Islet of Langerhans (tissue), 1 donor: ENCODE measurements around the gene ADGRD1.

Source experiments
- FAIRE-seq: peaks from one replicate; lab custom pipeline; 2011; peaks lifted over from hg19 to GRCh38; lab: Jason Lieb, UNC

ADGRD1 gene

DNA sequence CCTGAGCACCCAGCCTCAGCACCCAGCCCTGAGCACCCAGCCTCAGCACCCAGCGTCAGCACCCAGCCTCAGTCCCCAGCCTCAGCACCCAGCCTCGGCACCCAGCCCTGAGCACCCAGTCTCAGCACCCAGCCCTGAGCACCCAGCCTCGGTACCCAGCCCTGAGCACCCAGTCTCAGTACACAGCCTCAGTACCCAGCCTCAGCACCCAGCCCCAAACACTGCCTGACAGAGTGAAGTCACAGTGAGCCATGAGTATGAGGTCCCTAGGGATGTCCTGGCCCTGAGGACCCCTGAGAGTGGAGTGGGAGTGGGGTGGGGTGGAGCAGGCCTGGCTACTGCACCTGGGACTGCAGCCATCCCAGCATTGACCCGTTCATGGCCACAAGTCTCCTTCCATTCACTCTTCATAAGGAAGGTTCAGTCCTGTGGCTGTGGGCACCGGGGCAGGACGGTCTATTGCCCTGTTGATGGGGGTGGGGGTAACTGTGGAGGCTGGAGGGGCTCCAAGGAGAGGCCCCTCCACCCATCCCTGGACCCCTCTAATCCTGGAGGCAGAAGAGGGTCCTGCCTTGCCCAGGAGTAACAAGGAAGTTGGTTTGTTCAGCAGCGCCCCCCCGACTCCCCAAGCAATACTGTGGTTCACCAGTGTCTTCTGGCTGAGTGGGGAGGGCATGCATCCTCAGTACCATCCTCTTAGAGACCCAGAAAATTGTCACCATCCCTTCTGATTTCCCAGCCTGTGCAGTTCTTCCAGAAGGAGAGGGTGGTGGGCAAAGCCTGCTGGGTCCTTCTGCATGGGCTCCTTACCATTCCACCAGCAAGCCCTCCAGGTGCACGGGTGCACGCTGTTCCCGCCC, 140.5 kb downstream of the ADGRD1 start:
- FAIRE-seq: no peak

DNA sequence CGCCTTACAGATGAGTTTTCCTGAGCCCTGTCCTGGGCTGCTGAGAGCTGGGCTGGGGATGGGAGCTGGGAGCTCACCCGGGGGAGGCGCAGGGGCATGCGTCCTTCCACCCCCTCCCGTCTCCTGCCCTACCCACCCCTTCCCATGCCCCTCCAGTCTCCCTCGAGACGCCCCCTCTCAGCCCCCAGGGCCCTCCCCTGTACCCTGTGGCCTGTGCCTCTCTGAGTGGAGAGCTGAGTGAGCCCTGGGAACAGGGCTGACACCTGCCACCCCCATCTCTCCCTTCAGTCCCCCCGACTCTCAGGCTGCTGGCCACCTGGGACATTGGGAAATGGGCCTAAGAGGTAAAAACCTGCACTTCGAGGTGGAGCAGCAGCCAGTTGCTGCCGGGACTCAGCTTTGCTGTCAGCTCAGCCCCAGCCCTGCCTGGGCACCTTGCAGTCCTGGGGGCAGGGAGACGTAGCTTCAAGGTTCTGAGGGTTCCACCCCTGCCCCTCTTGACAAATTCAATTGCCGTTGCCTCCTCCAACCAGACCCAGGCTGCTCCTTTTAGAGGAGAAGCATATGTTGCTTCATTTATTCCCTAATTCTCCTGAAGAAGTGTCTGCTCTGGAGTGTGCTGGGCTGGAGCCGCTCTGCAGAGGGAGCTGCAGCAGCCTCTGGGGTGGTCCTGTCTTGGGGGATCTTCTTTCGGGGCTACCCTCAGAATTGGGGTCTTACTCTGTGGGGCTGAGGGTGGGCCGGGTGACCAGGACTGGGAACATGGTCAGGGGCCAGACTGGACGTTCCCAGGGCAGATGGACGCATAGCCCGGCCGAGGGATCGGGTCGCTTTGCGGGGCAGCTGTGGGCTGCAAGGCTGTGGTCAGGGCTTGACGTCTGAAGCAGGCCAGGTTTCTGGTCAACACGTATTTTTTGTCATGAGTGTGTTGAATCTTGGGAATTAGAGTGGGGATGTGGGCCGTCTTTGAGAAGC, 141.4 kb downstream of the ADGRD1 start:
- no peak for FAIRE-seq

DNA sequence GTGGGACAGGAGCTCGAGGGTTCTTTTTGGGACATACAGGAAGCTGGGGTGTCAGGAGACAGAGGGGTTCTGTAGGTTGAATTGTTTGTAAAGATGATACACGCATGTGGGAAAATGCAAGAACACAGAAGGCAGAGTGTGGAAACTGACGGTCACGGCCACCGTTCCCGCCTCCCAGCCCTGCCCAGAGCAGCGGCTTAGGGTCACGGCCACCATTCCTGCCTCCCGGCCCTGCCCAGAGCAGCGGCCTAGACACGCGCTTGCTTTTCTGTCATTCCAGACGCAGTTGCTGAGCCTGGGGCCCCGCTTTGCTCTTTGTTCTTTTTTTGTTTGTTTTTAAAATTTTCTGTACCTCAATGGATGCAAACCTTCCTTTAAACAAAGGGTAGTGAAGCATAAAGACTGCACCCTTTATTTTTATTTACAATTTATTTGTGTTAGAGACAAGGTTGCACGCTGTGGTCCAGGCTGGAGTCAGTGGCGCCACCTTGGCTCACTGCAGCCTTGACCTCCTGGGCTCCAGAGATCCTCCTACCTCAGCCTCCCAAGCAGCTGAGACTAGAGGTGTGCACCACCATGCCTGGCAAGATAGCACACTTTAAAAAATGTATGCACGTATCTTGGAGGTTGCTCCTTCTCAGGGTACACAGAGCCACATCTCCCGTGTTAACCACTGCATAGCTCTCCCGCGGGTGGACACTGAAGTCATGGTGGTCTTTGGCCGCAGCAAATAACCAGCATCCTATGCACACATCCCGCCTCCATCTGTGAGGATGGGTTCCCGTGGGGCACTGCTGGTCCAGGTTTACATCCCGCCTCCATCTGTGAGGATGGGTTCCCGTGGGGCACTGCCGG, 142.3 kb downstream of the ADGRD1 start:
- no peak for FAIRE-seq

DNA sequence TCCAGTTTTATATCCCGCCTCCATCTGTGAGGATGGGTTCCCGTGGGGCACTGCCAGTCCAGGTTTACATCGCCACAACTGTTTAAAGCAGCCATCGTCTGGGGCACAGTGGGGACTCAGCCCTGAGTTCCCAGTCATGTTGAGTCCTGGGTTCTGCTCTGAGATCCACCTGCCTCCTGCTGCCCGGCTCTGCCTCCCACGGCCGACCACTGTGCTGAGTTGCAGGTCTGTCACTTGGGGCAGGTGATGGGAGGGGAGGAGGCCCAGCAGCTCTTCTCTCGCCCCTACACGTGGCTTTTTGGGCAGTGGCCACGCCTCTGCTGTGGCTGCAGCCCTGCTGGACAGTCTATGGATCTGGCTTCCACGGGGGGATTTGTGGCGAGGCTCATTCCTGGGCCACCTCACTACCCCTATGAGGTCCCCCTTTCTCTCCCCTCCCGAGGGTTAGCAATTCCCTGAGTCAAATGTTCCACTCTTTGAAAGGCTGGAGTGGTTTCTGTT, 143.0 kb downstream of the ADGRD1 start:
- FAIRE-seq: no peak

DNA sequence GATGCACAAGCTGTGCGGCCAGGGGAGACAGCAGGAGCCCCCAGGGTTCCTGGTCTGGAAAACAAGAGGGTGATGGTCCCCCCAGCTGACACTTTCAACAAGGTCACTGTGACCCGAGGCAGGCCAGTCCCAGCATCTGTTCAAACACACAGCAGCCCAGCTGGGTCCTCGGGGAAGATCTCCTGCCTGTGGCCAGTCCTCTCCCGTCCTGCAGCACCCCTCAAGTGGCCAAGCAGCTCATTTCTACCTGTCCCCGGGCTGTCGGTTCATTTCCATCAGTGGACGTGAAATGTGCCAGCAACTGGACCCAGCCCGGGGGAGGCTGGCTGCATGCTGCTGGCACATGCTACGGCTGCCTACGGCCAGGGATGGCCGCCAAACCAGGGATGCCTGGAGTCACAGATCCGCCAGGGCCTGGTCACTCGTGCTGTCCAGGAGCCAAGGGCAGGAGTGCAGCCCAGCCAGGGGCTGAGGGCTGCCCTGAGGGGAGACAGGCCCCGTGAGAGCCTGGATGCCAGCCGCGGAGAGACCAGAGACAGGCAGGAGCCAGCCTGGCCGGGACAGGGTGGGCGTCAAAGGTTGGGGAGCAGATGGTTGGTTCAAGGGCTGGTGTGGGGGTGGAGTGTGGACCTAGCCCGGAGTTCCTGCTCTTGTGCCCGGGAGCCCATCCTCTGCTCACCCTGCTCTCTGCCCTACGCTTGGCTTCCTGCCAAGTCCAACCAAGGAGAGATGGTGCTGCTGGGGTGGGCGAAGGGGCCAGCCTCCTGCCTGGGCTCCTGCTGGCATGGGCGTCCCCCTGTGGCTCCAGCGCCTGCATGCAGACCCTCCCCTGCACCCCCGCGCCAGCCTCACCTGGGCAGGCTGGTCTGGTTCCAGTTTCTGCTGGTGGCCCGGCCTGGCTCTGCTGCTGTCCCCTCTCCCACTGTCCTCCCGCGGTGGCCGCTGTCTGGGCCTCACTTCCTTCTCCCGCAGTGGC, 143.8 kb downstream of the ADGRD1 start:
- FAIRE-seq: no peak

DNA sequence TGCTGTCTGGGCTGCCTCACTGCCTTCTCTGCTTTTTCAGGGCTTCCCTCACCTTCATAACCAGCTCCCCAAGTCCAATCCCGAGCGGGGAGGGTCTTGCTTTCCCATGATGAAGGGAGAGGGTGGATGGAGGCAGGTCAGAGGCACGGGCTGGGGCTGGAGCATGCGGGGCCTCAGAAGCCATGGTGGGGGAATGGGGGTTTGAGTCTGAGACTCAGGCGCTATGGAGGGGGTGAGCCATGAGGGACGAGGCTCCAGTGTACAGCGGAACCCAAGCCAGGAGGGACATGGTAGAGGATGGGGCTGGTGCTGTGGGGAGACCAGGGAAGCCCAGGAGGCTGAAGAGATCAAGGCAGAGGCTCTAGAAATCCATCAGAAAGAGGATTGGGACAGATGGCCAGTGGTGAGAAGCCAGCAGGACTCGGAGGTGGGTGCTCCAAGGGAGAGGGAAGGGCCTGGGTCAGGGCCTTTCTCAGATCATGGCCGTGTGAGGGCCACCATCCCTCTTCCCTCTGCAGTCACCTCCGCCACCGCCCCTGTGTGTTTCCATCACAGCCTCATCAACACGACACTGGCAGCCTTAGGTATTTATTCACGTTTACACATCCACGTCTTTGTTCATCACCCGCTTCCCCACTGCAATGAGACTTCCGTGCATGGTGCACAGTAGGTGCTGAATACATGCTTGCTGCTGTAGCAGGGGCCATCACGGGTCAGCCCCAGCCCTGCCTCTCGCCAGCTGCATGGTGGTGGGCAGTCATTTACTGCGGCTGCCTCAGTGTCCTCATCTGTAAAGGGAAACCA, 144.7 kb downstream of the ADGRD1 start:
- FAIRE-seq: no peak

DNA sequence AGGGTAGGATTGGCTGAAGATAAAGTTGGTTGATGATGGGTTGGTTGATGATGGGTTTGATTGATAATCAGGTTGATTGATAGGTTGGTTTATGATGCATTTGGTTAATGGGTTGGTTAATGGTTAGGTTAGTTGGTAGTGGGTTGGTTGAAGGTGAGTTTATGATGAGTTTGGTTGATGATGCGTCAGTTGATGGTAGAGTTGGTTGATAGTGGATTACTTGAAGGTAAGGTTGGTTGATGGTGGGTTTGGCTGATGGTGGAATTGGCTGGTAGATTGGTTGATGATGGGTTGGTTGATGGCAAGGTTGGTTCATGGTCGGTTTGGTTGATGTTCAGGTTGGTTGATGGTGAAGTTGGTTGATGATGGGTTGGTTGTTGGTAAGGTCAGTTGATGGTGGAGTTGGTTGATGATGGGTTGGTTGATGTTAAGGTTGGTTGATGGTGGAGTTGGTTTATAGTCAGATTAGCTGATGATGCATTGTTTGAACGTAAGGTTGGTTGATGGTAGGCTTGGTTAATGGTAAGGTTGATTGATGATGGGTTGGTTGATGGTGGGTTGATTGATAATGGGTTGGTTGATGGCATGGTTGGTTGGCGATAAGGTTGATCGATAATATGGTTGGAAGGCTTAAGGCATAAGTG, 146.4 kb downstream of the ADGRD1 start:
- FAIRE-seq: no peak

DNA sequence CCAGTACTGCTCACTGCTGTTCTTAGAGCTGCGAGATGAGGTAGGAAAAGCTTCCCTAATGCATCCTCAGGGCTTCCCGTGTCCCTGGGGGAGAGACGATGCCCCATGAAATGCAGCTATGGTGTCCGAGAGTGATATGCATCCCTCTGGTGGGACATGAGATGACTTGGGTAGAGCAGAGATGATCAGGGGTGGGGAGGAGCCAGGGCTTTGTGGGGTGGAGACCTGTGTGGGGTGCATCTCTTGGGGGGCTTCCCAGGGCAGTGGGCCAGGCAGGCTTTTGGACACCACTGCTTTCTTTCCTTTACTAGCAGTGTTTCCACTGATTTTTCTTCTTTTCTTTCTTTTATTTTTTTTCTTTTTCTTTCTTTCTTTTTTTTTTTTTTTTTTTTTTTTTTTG, 147.3 kb downstream of the ADGRD1 start:
- FAIRE-seq: no peak

DNA sequence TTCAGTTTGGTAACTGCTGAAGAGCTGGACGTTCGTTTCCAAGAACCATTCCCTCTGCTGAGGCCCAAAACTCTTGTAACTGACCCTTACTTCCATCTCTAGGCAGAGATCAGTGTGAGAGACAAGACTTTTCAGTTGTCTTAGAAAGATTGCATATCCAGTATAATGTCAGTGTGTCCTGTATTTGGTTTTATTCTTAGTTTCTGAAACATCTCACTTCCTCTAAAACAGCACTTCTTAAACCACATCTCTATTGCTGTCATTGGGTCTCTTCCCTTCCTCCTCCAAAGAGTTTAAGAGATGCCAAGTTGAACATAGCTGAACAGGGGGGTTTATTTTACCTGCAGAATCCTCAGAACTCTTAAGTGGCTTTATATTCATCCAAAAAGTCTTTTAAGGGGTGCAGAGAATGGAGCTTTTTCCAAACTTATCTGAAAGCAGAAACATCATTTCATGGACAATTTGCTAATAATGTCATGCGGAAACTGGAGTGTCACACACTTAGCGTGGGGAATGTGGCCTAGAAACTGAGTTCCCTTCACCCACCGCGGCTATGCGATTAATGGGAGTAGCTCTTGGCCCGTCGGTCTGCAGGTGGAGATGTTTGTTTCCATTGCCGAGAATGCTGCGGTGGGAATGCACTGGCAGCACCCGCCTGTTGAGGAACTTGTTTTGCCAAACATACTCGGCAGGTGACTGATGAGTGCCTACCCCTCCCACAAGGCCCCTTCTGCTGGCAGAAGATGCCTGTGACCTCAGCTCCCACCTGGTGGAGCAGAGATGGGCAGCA, 148.2 kb downstream of the ADGRD1 start:
- no peak for FAIRE-seq

DNA sequence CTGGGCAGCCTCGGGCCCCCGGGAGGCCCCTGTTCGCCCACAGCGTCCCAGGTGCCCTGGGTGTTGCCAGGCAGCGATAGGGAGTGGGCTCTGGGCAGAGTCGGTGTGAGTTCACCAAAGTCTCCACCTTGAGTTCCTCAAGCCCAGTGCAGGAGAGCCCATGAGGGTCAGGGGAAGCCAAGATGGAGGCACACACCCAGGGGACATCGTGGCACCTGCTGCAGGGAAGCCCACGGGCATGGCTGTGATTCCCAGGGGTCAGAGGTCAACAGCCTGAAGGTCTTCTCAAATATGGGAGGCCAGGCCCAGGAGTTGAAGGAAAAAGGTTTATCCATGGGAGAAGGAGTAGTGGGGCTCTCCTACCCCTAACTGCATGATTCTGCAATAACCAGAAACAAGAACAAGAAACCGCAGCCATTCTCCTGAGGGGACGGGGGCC, 148.8 kb downstream of the ADGRD1 start:
- FAIRE-seq: no peak

DNA sequence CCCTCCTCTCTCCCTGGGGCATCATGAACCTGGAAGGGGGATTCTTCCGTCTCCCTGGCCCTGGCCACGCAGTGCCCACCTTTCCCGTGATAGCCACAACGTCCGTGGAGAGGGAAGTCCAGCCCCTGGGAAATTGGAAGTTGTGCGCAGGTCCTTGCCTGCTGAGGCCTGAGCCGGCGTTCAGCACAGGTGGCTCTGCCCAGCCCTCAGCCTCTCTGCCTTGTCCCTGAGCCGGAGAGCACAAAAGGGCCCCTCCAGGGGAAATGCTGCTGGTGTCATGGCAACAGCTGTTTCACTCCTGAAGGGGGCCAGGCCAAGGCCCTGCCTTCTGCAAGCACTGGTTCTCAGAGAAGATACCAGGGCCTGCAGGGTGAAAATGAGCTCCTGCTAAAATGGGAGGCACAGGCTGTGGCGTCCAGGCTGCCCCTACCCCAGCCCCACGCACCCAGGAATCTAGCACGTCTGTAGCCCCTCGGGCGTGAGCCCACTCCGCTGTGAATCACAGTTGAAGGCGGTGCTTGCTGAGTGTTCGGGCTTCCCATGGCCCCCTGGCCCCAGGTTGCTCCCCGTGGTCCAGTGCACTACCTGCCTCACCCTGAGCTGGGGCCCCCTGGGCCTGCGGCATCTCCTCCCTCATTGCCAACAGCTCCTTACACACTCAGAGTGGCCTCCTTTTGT, 149.4 kb downstream of the ADGRD1 start:
- no peak for FAIRE-seq

DNA sequence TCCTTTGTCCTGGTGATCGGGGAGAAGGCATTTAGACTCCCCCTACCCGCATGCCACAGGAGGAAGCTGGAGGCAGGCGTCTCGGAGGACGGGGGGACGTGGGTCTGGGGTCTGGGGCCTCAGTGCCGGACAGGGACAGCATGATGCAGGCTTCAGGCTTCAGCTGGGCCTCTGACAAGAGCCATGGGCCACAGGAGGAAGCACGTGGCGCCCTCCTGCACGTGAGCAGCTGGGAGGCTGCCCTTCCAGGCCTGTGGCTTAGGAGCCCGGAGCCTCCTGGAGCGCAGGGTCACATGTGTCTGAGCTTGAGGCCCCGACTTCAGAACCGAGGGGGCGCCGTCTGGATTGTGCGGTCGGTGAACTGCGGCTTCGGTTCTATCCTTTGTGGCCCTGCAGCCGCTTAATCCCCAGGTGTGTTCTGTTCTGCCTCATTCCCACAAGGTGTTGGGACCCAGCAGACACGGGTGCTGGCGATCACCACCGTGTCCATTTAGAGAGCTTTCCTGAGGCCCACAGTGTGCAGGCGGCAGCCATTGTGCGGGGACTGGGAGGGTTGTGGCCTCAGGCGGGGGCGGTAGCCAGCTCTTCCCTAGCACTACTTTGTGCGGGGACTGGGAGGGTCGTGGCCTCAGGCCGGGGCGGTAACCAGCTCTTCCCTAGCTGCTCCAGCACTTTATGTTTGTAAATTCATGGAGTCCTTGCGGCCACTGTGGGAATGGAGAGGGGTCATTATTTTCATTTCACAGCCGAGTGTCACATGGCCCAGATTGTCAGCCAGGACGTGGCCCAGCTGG, 150.2 kb downstream of the ADGRD1 start:
- no peak for FAIRE-seq

DNA sequence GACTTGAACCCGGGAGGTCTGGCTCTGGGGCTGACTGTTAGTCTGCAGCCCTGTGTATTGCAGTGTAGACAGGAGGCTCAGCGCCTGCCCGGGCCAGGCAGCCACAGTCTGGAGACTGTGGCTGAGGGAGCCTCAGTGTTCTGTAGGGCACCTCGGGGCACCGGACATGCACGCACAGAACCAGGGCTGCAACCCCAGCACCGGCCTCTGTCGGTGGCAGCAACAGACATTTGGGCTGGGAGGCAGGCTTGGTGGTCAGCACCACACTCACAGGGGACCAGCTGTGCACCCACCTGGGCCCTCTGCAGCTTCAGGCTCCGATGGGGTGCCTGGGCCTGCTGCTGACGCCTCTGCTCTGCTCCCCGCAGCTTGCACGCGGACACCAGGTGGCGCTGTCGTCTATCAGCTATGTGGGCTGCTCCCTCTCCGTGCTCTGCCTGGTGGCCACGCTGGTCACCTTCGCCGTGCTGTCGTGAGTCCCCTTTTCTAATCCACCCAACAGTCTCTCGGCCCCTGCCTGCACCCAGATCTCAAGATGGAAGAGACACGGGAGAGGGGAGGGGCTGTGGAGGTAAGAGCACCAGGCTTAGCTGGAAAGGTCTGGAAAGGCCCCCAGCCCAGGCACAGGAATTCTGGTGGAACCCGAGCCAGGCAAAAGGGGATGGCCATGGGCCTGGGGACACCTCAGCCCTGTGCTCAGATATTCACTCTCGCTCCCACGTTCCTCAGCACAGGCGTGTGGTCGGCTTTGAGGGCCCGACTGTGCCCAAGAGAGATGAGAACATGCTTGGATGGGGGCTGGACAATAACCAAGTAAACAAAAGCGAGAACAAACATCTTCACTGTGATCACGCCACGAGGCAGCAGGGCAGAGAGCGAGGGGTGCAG, 151.0 kb downstream of the ADGRD1 start:
- FAIRE-seq: no peak

DNA sequence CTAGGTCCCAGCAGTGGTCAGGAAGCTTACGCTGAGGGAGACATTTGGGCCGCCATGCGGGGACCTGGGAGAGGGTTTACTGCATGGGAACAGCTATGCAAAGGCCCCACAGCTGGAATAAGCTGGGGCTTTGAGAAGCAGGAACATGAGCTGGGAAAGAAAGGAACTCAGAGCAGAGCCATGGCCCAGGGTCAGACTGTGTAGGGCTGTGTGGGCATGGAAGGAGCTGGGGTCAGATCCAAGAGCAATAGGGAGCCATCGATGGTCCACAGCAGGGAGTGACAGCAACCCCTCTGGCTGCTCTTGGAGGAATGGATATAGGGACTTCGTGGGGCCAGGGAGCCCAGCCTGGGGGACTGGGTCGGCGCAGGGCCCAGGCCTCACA, 151.6 kb downstream of the ADGRD1 start:
- no peak for FAIRE-seq

DNA sequence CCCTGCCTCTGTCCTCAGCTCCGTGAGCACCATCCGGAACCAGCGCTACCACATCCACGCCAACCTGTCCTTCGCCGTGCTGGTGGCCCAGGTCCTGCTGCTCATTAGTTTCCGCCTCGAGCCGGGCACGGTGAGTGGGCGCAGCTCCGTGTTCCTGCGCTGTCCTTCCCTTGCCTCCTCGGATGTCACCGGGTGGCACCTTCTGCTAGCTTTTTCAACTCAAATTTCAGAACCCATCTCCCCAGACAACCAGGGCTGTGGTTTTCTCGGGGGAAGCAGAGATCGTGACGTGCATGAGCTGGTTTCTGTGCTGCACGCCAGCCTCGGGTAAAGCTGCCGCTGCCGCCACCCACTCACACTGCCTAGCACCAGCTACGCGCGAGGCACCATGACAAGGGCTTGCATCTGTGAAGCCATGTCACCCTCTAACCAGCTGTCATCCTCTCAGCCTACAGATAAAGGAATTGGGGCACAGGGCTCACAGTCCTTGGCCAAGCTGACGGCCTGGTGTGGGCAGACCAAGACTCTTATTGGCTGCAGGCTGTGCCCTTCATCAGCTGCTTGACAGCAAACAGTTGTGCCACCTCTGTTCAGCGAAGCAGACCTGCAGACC, 152.1 kb downstream of the ADGRD1 start:
- FAIRE-seq: no peak
